ENCODE measurements around the gene SLC8A1. TPM values are rescaled to one million over a fixed set of nuclear protein-coding genes. Genes with fewer than 3 reads are reported as not detected.
A peak's percentile ranks its signal among the peaks of the same experiment; 100 is the strongest.

Gene SLC8A1
- 10 to 100 TPM; 22.8 to 65.5 (median 42.0) TPM for total RNA-seq

- DNase-seq, result no peak
- Histone ChIP-seq H3K27ac (peak within 1 kb of the TSS; percentile 85 to 91 (median 88)), H3K4me3 (peak within 1 kb of the TSS; percentile 42 to 53 (median 47)), H3K36me3 (no peaks in the 10 kb centered on the region), H3K9me3 (no peaks in the 10 kb centered on the region), H3K27me3 (peaks cover 6% of the 10 kb centered on the region), H3K4me1 (peaks cover 0 to 9% (median 4%) of the 10 kb centered on the region in 4 donors)
- in situ Hi-C loops (cut with MboI; ENCODE audit: low pct_ligation_motif_present in 1 of 4, low pct_unique_long_range_greater_than_20kb in 1 of 4, low sequenced_read_pairs in 3 of 4), result no loop called here
- TF ChIP-seq POLR2AphosphoS5 (IDR thresholded peaks at IDR 0.05), result no peak
- no peak for TF ChIP-seq CTCF (IDR thresholded peaks at IDR 0.05)
- no peak for TF ChIP-seq POLR2A (IDR thresholded peaks at IDR 0.05)
- TF ChIP-seq EP300 (IDR thresholded peaks at IDR 0.05; ENCODE audit: low read depth), result no peak
- intact Hi-C loops (cut with DNase I; ENCODE audit: low total_unique reads), result loop anchor here (5.0 kb wide), 1 partner anchor 170 kb away; no protein-coding TSS in a partner anchor
- 5 to 16% methylated on average over 8 to 68 of the region's 82 CpGs for WGBS, 2 donors (ENCODE audit: low coverage in 1 of 2)
Observed at GRCh38 chr2:40451918-40452605, at the start of gene SLC8A1. Gene SLC8A1 (minus strand): TSS chr2:40452090.

- no peak overlapping the region for H3K27ac ChIP-seq
- H3K4me1 ChIP-seq, result no peaks in the 10 kb centered on the region
- 86 to 91% methylated on average over 1 to 2 of the region's 2 CpGs for WGBS, 2 donors (ENCODE audit: low coverage in 1 of 2)
- no peak for TF ChIP-seq EP300 (IDR thresholded peaks at IDR 0.05; ENCODE audit: low read depth)
- no peak for TF ChIP-seq CTCF (IDR thresholded peaks at IDR 0.05)
- no peaks in the 10 kb centered on the region for H3K9me3 ChIP-seq
- no peak overlapping the region for H3K4me3 ChIP-seq
- no peaks in the 10 kb centered on the region for H3K36me3 ChIP-seq
- in situ Hi-C loops (cut with MboI; ENCODE audit: low pct_ligation_motif_present in 1 of 4, low pct_unique_long_range_greater_than_20kb in 1 of 4, low sequenced_read_pairs in 3 of 4), result no loop called here
- H3K27me3 ChIP-seq, result no peaks in the 10 kb centered on the region
- intact Hi-C loops (cut with DNase I; ENCODE audit: low total_unique reads), result no loop called here
- DNase-seq, result no peak
Observed at GRCh38 chr2:40499437-40499836, 47.5 kb upstream of the SLC8A1 start.

GRCh38 chr2:40497251-40497859 lies 45.5 kb upstream of the SLC8A1 start:
- DNase-seq, result no peak
- Histone ChIP-seq H3K27me3 (no peaks in the 10 kb centered on the region), H3K4me3 (no peak overlapping the region), H3K27ac (no peak overlapping the region), H3K9me3 (no peaks in the 10 kb centered on the region), H3K4me1 (no peaks in the 10 kb centered on the region), H3K36me3 (no peaks in the 10 kb centered on the region)
- in situ Hi-C loops (cut with MboI; ENCODE audit: low pct_ligation_motif_present in 1 of 4, low pct_unique_long_range_greater_than_20kb in 1 of 4, low sequenced_read_pairs in 3 of 4) (no loop called here), intact Hi-C loops (cut with DNase I; ENCODE audit: low total_unique reads) (no loop called here)
- TF ChIP-seq CTCF (IDR thresholded peaks at IDR 0.05), result no peak
- TF ChIP-seq POLR2AphosphoS5 (IDR thresholded peaks at IDR 0.05), result no peak
- no peak for TF ChIP-seq POLR2A (IDR thresholded peaks at IDR 0.05)
- TF ChIP-seq EP300 (IDR thresholded peaks at IDR 0.05; ENCODE audit: low read depth), result no peak

DNA sequence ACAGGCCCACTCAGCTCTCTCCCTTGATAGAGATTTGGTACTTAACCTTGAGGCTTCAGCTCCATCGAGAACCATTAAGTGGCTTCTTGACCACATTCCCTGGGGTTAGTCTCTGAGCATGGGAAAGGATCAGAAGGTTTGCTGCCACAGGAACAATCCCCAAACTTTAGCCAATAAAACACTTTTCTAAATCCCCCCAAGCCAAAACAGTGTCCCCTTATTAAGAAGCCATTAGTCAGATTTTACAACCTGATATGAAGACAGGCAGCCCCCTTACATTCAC lies 37.7 kb upstream of the SLC8A1 start:
- in situ Hi-C loops (cut with MboI; ENCODE audit: low pct_ligation_motif_present in 1 of 4, low pct_unique_long_range_greater_than_20kb in 1 of 4, low sequenced_read_pairs in 3 of 4), result no loop called here
- Histone ChIP-seq H3K36me3 (no peaks in the 10 kb centered on the region), H3K4me1 (peaks cover 0 to 15% (median 4%) of the 10 kb centered on the region in 4 donors), H3K27me3 (no peaks in the 10 kb centered on the region), H3K27ac (peak overlapping the region; percentile 37 to 71 (median 62)), H3K4me3 (peak overlapping the region; percentile 16 to 50 (median 20)), H3K9me3 (no peaks in the 10 kb centered on the region)
- TF ChIP-seq POLR2AphosphoS5 (IDR thresholded peaks at IDR 0.05) (no peak), CTCF (IDR thresholded peaks at IDR 0.05) (no peak), POLR2A (IDR thresholded peaks at IDR 0.05) (no peak), EP300 (IDR thresholded peaks at IDR 0.05; ENCODE audit: low read depth) (no peak)
- no peak for DNase-seq
- WGBS, 2 donors (ENCODE audit: low coverage in 1 of 2), result 59% methylated on average over 1 of the region's 1 CpG; no CpG with 5 or more reads in 1 of the 2 donors
- intact Hi-C loops (cut with DNase I; ENCODE audit: low total_unique reads), result no loop called here
